OCI-LY1 (cell line): ENCODE results near the gene RGS8.

Experiments
- H2AFZ ChIP-seq: fragments of 200-600 bp; sonication (generic), shearing (Covaris generic); 2 replicates; pipeline ENCODE4 v1.6.0; 2014; ENCODE audit warnings: antibody characterized with exemption, mild to moderate bottlenecking, low read length
- H3F3A ChIP-seq: fragments of 200-600 bp; sonication (generic), shearing (Covaris generic); 2 replicates; pipeline ENCODE4 v1.6.0; 2014; ENCODE audit warnings: mild to moderate bottlenecking, antibody characterized with exemption, low read length, moderate library complexity; ENCODE audit not compliant: insufficient read depth
- H3K27ac ChIP-seq: fragments of 200-600 bp; sonication (generic); 2 replicates; pipeline ENCODE4 v1.5.1; 2014; ENCODE audit warnings: low read length, mixed run types, mild to moderate bottlenecking, low read depth; ENCODE audit not compliant: poor library complexity, severe bottlenecking
- H3K27me3 ChIP-seq: fragments of 200-600 bp; sonication (generic); 2 replicates; pipeline ENCODE4 v1.6.0; 2014; ENCODE audit warnings: antibody characterized with exemption, mild to moderate bottlenecking, low read length, moderate library complexity; ENCODE audit not compliant: insufficient read depth
- H3K36me3 ChIP-seq: fragments of 200-600 bp; sonication (generic); 2 replicates; pipeline ENCODE4 v1.6.1; 2014; ENCODE audit warnings: mild to moderate bottlenecking, antibody characterized with exemption, low read length, moderate library complexity, mixed read lengths; ENCODE audit not compliant: insufficient read depth
- H3K4me1 ChIP-seq: fragments of 200-600 bp; sonication (generic); 2 replicates; pipeline ENCODE4 v1.5.1; 2014; ENCODE audit warnings: mild to moderate bottlenecking, low read length, moderate library complexity; ENCODE audit not compliant: insufficient read depth, severe bottlenecking
- H3K4me2 ChIP-seq: fragments of 200-600 bp; sonication (generic), shearing (Covaris generic); 2 replicates; pipeline ENCODE4 v1.6.1; 2014; ENCODE audit warnings: low read length
- H3K4me3 ChIP-seq: fragments of 200-600 bp; sonication (generic); 2 replicates; pipeline ENCODE4 v1.5.1; 2014; ENCODE audit warnings: low read length, low read depth, mild to moderate bottlenecking, mixed read lengths; ENCODE audit not compliant: poor library complexity, severe bottlenecking
- H3K79me2 ChIP-seq: fragments of 200-600 bp; shearing (Covaris generic); 2 replicates; pipeline ENCODE4 v1.6.1; 2016; ENCODE audit warnings: mixed run types, low read length, mixed read lengths; ENCODE audit not compliant: insufficient read depth
- H3K9ac ChIP-seq: fragments of 200-600 bp; sonication (generic), shearing (Covaris generic); 2 replicates; pipeline ENCODE4 v1.6.1; 2014; ENCODE audit warnings: mild to moderate bottlenecking, low read length, mixed read lengths
- H3K9me2 ChIP-seq: fragments of 200-600 bp; sonication (generic), shearing (Covaris generic); 2 replicates; pipeline ENCODE4 v1.6.1; 2014; ENCODE audit warnings: low read depth, mild to moderate bottlenecking, low read length, mixed read lengths
- H3K9me3 ChIP-seq: fragments of 200-600 bp; shearing (Covaris generic); 2 replicates; pipeline ENCODE4 v1.6.1; 2014; ENCODE audit warnings: low read length, mixed read lengths
- H4K20me1 ChIP-seq: fragments of 200-600 bp; sonication (generic), shearing (Covaris generic); 2 replicates; pipeline ENCODE4 v1.6.0; 2016; ENCODE audit warnings: mild to moderate bottlenecking, low read length; ENCODE audit not compliant: insufficient read depth
- CTCF ChIP-seq: fragments of 200-600 bp; sonication (generic), shearing (Covaris generic); IDR thresholded peaks from 2 replicates; pipeline ENCODE4 v1.5.1; 2017; ENCODE audit warnings: mild to moderate bottlenecking, antibody characterized with exemption, low read length, moderate library complexity, mixed read lengths
- EZH2 ChIP-seq: fragments of 200-600 bp; sonication (generic), shearing (Covaris generic); IDR thresholded peaks from 2 replicates; pipeline ENCODE4 v1.8.0; 2017; ENCODE audit warnings: borderline replicate concordance, mixed run types, mild to moderate bottlenecking, antibody characterized with exemption, low read length, moderate library complexity, mixed read lengths

Gene RGS8

GRCh38 chr1:182679684-182680083, 4.7 kb downstream of the RGS8 start:
- Histone ChIP-seq H3K4me1 (peaks cover 27% of the 10 kb centered on the region), H3K9me3 (no peaks in the 10 kb centered on the region), H2AFZ (no peak overlapping the region), H3K27ac (no peak overlapping the region), H3K9me2 (no peaks in the 10 kb centered on the region), H3K36me3 (no peaks in the 10 kb centered on the region), H3K27me3 (no peaks in the 10 kb centered on the region), H3K9ac (no peak overlapping the region), H3K4me2 (no peak overlapping the region), H4K20me1 (no peaks in the 10 kb centered on the region), H3F3A (no peaks in the 10 kb centered on the region), H3K4me3 (no peak overlapping the region), H3K79me2 (no peaks in the 10 kb centered on the region)
- no peak for TF ChIP-seq CTCF
- TF ChIP-seq EZH2, result no peak

GRCh38 chr1:182677397-182678098, 6.8 kb downstream of the RGS8 start:
- H3K4me3 ChIP-seq, result no peak overlapping the region
- no peaks in the 10 kb centered on the region for H3K27me3 ChIP-seq
- no peaks in the 10 kb centered on the region for H3K9me2 ChIP-seq
- H2AFZ ChIP-seq, result no peak overlapping the region
- H3K9ac ChIP-seq, result no peak overlapping the region
- peaks cover 27% of the 10 kb centered on the region for H3K4me1 ChIP-seq
- H3K4me2 ChIP-seq, result peak overlapping the region; percentile 31
- no peaks in the 10 kb centered on the region for H4K20me1 ChIP-seq
- H3F3A ChIP-seq, result no peaks in the 10 kb centered on the region
- H3K27ac ChIP-seq, result no peak overlapping the region
- H3K79me2 ChIP-seq, result no peaks in the 10 kb centered on the region
- H3K9me3 ChIP-seq, result no peaks in the 10 kb centered on the region
- no peaks in the 10 kb centered on the region for H3K36me3 ChIP-seq
- TF ChIP-seq EZH2, result no peak
- no peak for TF ChIP-seq CTCF

- no peaks in the 10 kb centered on the region for H3K79me2 ChIP-seq
- no peak overlapping the region for H2AFZ ChIP-seq
- no peak overlapping the region for H3K4me3 ChIP-seq
- H3K27ac ChIP-seq, result no peak overlapping the region
- H3K9me2 ChIP-seq, result no peaks in the 10 kb centered on the region
- H3K9ac ChIP-seq, result no peak overlapping the region
- no peaks in the 10 kb centered on the region for H3K36me3 ChIP-seq
- no peaks in the 10 kb centered on the region for H3K9me3 ChIP-seq
- H3K27me3 ChIP-seq, result no peaks in the 10 kb centered on the region
- H4K20me1 ChIP-seq, result no peaks in the 10 kb centered on the region
- TF ChIP-seq EZH2 (no peak), CTCF (no peak)
- no peaks in the 10 kb centered on the region for H3F3A ChIP-seq
- no peak overlapping the region; the same call in 1 of the 2 replicates for H3K4me2 ChIP-seq
- peaks cover 27% of the 10 kb centered on the region for H3K4me1 ChIP-seq
Measured at GRCh38 chr1:182676274-182676673, 8.1 kb downstream of the RGS8 start.
